GM12872 (cell line): ENCODE data around the gene MTCH1.

Source experiments
- CTCF ChIP-seq: IDR thresholded peaks from 3 replicates; pipeline ENCODE4 v1.5.1; 2011; ENCODE audit warnings: low read depth, mild to moderate bottlenecking, low read length, moderate library complexity; ENCODE audit not compliant: insufficient read depth

MTCH1 gene

GRCh38 chr6:36985808-36986703 lies at the start of gene MTCH1:
Gene MTCH1 (minus strand): TSS chr6:36986196. CDS start chr6:36986173, 23 bp downstream.
- no peak for TF ChIP-seq CTCF

- no peak for TF ChIP-seq CTCF
Measured at GRCh38 chr6:37033819-37034795, 48.1 kb upstream of the MTCH1 start.

GRCh38 chr6:37033255-37033654 lies 47.3 kb upstream of the MTCH1 start:
- TF ChIP-seq CTCF: no peak

- TF ChIP-seq CTCF: no peak
Measured at GRCh38 chr6:37032239-37032638, 46.2 kb upstream of the MTCH1 start.

GRCh38 chr6:37030599-37030998 lies 44.6 kb upstream of the MTCH1 start:
- TF ChIP-seq CTCF: no peak

GRCh38 chr6:37029249-37029971 lies 43.4 kb upstream of the MTCH1 start:
- peak; percentile 84 for TF ChIP-seq CTCF
